22Rv1 (cell line): ENCODE data around the gene UBLCP1.

Experiments
- ZFX ChIP-seq: fragments of 450-650 bp; IDR thresholded peaks from 2 replicates; pipeline ENCODE4 v1.6.1; 2017; ENCODE audit warnings: antibody characterized with exemption, borderline replicate concordance
- TF ChIP-seq, protein P1 (sequence below): fragments of 450-650 bp; IDR thresholded peaks from 2 replicates; pipeline ENCODE4 v1.5.1; 2017; ENCODE audit warnings: mild to moderate bottlenecking

GRCh38 chr5:159258361-159258760 lies 4.7 kb upstream of the UBLCP1 start:
- TF ChIP-seq, protein P1, sequence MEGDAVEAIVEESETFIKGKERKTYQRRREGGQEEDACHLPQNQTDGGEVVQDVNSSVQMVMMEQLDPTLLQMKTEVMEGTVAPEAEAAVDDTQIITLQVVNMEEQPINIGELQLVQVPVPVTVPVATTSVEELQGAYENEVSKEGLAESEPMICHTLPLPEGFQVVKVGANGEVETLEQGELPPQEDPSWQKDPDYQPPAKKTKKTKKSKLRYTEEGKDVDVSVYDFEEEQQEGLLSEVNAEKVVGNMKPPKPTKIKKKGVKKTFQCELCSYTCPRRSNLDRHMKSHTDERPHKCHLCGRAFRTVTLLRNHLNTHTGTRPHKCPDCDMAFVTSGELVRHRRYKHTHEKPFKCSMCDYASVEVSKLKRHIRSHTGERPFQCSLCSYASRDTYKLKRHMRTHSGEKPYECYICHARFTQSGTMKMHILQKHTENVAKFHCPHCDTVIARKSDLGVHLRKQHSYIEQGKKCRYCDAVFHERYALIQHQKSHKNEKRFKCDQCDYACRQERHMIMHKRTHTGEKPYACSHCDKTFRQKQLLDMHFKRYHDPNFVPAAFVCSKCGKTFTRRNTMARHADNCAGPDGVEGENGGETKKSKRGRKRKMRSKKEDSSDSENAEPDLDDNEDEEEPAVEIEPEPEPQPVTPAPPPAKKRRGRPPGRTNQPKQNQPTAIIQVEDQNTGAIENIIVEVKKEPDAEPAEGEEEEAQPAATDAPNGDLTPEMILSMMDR: no peak
- no peak for TF ChIP-seq ZFX
